Measurements from ENCODE around the gene SHC2.

Gene SHC2

DNA sequence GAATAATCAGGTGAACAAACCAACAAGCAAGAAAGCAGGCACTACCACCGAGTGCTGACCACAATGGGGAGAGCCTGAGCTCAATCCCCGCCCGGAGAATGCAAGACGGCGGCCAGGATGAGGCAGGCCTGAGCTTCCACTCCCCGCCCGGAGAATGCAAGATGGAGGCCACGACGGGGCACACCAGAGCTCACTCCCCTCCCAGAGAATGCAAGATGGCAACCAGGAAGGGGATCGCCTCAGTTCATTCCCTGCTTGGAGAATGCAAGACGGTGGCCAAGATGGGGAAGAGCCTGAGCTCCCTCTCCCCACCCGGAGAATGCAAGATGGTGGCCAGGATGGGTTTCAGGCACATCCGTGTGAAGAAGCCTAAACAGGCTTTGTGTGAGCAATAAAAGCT lies 91.6 kb downstream of the SHC2 start:
- no peak for DNase-seq

GRCh38 chr19:368630-369024 lies 92.2 kb downstream of the SHC2 start:
- no peak for DNase-seq

GRCh38 chr19:367963-368629 lies 92.7 kb downstream of the SHC2 start:
- DNase-seq: no peak

DNA sequence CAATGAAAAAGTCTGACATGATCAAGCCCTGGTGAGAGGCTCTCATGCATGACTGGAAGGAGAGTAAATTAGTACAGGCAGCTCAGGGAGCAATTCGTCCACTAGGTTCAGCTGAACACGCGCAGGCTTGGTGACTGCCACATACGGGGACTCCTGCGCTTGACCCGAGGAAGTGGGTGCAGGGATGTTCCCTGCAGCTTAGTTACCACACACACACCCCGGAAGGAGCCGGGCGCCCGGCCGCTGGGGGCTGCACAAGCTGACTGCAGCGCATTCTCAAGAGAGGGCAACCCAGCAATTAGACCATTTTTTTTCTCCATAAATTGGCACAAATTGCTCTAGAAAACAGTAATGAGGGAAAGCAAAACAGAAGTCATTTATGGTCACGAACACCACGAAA lies 93.3 kb downstream of the SHC2 start:
- DNase-seq: no peak

DNA sequence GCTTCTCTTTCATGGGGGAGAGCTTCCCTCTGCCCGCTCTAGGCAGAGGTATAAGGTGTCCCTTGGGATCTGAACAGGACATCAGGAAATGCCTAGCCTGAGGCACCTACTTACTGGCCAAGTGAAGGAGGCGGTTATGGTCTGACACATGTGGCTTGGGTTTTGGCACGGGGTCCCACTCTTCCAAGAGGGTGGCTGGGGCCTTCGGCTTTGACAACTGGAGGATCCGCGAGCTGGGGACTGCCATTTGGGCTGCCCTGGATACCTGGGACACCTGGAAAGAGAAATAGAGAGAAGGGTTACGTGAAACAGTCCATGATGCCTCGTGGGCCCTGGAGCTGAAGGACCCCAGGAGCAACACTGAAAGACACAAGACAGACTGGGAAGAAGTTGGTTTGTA lies 93.9 kb downstream of the SHC2 start:
- no peak for DNase-seq
